Stimulated activated CD4-positive, alpha-beta T cell treated with anti-CD3 and anti-CD28 coated beads, TNF-alpha, amount 100 ng/mL, for 48 hours (primary cell): ENCODE data around the gene IQCE.
"Not testable (repeated sequence)": the region's sequence is repeated elsewhere in the genome, so short reads cannot be mapped to it uniquely, and the experiment has no call there.

Experiments
- DNase-seq, 3 donors: peaks; one replicate each; pipeline ENCODE4 v3.0.0-alpha.2; 2020; ENCODE audit warnings: low read depth in 3 of 3

IQCE gene

GRCh38 chr7:2533566-2533965 lies 25.2 kb upstream of the IQCE start:
- not testable (repeated sequence) for DNase-seq

- DNase-seq, result not testable (repeated sequence)
Observed at GRCh38 chr7:2534214-2534613, 24.6 kb upstream of the IQCE start.

DNA sequence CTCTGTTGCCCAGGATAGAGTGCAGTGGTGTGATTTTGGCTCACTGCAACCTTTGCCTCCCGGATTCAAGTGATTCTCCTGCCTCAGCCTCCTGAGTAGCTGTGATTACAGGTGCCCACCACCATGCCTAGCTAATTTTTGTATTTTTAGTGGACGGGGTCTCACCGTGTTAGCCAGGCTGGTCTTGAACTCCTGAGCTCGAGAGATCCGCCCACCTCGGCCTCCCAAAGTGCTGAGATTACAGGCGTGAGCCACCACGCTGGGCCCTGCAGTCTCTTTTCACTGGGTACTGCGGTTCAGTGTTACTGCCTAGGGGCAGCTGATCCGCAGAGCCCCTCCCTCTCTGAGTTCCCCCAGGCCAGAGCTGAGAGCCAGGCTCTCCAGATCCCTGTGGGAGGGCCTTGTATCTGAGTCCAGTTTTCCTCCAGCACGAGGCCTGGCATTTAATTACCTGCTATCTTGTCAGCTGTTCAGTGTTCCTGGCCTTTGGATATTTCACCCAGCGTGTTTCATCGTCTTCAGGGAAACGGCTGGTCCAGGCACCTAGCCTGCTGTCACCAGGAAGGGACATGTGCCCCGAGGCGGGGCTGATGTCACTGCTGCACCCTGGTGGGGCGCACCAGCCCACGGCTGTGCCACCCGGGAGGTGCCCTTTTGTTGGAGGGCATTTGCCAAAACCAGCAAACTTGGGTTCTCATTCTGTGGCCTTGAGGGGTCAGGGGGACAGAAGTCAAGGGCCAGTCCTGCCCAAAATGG lies 22.7 kb upstream of the IQCE start:
- not testable (repeated sequence) for DNase-seq

GRCh38 chr7:2537981-2538851 lies 20.6 kb upstream of the IQCE start:
- no peak for DNase-seq

DNA sequence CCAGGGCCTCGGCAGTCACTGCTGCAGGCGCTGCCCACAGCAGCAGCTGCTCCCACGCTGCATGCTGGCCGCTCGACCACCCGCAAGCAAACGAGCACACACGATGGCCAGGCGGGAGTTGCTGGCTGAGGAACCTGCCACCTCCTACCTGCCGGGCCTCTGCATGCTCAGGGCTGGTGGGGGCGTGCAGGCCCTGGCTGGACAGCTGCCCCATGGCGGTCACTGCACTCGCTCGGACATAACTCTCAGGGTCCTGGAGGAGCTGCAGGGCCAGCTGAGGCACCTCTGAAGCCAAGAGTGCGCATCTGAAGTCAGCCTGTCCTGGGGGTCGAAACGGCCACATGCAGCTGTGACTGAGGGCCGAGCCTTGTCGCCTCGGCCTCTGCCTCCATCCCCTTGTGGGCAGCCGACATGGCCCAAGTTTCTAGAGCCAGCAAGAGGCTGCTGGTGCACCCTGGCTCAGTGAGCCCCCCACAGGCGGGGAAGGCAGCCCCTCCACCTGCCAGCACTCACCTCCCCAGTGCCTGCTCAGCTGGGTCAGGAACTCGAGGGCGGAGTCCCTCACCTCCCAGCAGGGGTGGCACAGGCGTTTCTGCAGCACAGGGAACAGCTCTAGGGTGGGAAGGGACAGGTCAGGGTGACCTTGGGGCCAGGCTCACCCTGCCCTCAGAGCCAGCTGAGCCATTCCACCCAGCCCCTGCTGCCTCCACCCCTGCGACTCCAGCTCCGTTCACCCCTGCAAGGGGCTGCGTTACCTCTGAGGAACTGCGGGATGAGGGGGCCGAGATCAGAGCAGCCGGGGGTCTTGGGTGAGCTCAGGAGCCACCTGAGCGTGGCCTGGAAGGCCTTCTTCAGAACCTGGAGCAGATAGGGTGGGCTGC lies 19.5 kb upstream of the IQCE start:
- DNase-seq, result no peak

GRCh38 chr7:2540133-2540532 lies 18.6 kb upstream of the IQCE start:
- no peak for DNase-seq

DNA sequence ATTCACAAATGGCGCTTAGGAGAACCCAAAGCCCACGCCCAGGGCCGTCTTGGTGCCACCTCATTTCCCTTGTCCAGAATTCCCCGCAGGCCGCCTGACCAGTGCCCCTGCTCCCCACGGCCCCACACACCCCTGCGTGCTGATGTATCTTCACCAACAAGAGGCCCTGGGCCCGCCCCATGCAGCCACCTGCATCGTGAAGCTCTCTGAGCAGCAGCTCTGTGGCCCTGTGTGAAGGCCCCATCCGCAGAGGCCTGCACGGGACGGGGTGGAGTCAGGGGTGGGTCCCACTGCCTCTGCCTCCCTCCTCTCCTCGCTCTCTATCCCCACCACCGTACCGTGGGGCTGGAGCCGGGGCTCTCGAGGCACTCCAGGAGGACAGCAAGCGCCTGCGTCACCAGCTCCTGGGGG lies 18.1 kb upstream of the IQCE start:
- DNase-seq, result no peak

DNA sequence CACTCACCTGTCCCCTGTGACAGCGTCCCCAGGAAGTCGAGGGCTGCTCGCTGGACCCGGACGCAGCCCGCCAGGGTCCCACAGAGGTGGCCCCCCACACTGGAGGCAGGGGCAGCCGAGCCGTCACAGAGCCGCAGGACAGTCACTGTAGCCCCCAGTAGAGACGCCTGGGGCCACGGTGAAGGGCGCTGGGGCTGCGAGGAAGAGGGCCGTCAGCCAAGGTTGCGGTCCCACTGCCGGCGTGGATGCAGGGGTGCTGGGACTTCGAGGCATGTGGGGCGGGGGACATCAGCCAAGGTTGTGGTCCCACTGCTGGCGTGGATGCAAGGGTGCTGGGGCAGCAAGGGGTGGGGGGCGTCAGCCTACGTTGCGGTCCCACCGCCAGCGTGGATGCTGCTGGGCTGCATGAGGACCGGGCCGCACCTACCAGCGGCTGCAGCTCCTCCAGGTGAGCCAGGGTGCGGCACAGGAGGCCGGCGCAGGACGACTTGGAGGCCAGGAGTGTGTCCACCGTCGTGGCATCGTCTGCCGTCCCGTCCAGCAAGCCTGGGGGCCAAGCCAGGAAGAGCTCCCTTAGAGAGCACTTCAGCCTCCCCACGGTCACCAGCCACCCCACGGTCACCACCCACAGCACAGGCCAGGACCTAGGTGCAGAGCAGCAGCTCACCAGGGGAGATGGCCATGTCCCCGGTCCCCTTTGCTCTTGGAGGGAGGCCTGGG lies 17.3 kb upstream of the IQCE start:
- DNase-seq, result no peak

DNA sequence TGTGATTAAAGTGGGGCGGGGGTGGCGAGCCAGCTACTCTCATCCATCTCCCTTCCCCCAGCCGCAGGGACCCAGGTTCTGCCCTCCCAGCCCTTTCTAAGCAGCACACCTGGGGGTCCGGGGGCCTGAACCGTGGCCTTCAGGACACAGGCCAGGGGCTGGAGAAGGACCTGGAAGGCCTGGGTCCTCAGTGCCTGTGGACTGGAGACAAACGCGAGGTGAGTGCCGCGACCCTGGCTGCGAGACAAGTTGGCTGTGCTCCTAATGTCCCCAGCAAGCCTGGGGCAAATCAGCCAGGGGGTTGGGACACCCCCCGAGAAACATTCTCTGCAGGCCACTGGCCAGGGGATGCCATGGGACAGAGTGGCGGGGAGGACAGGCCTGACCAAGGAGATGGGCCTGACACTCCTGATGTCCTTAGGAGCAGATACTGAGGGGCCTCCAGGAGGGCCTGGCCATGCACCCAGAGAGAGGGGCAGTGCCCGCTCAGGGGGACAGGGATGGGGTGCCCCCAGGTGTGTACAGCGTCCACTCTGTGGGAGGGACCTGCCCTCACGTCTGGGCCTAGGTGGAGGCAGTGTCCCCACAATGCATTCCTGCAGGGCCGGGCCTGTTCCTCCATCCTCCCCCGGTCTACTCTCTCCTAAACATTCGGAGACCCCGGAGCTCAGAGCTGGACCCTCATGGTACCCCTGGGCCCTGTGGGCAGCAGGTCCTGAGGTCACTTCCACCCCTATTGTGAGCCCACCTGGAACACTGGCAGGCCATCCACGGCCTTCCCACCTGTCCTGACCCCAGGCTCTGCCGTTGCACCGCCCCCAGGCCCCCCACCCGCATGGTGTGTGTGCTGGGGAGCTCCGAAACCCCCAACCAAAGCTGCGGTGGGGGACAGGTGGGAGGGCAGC lies 16.5 kb upstream of the IQCE start:
- no peak for DNase-seq

DNA sequence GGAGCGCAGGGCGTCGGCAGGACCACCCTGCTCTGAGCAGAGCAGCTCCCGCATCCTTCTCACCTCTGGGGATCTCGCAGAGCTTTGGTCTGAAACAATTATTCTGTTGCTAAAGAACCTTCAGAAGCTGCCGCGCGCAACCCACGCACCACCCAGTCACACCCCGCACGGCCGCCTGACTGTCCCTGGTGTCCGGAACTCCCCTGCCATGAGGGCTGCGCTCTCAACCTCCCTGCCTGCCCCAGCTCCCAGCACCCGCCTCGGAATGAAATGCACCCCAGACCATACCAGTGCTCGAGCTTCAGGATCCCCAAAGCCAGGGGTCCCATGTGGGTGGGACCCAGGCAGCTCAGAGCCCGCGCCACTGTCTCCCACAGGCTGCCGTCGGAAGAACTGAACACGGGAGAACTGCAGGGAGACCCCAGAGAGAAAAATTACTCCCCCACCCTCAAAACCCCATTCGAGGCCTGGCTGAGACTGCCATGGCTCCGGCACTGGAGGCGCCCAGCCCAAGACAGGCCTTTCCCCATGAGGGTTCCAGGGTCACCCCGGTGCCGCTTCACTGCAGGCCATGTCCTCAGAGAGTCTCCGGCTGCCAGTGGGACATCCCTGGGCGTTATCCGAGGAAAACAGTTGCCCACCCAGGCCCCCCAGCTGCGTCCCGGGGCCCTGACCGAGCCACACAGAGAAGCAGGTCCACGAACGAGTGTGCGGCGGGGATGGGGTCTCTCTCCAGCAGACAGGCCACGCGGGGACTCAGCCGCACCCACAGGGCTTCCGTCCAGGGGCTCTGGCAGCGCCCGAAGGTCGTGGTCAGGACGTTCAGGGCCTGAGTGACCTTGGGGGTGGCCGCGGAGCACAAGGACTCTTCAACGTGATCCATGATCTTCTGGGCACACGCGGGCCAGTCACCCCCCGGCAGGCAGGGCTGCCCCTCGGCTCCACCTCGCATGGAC lies 15.6 kb upstream of the IQCE start:
- no peak for DNase-seq

DNA sequence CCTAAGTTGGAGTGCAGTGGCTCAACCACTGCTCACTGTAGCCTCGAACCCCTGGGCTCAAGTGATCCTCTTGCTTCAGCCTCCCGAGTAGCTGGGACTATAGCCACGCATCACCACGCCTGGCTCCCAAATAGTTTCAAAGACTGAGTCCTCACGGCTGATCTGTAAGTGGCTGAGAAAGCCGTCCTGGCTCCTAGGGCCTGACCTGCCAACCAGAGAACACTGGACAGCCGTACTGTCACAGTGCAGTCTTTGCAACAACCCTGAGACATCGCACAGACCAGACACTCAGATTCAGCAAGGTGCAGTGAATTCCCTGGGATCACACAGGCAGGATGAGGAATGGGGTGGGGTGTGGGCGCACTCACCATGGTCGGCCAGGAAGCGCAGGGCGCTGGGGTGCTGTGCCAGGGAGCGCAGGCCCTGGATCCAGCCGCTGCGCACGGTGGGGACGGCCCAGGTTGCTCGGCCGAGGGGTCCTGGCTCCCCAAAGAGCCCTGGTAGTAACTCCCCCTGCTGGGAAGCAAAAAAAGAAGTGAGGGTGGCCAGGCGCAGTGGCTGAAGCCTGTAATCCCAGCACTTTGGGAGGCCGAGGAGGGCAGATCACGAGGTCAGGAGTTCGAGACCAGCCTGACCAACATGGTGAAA lies 14.1 kb upstream of the IQCE start:
- no peak for DNase-seq

DNA sequence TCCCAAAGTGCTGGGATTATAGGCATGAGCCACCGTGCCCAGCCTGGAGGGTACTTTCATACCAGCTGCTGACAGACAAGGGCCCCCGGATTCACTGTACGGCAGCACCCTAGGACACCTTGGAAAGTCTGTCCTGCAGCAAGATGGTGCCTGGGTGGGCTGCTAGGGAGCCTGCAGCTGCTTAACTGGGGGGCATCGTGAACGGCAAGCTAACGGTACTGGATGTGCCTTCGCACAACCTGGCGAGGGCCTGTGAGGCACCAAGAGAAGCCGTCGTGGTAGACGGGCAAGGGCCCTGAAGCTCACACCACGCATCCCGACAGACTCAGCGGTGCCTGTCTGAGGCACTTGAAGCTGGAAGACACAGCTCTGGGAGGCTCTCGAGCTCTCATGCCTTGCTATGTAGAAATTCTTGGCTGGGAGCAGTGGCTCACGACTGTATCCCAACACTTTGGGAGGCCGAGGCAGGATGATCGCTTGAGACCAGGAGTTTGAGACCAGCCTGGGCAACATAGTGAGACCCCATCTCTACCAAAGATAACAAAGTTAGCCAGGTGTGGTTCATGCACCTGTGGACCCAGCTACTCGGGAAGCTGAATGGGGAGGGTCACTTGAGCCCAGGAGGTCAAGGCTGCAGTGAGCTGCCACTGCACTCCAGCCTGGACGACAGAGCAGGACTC lies 12.9 kb upstream of the IQCE start:
- DNase-seq, result no peak

- no peak for DNase-seq
Observed at GRCh38 chr7:2546776-2547586, 11.8 kb upstream of the IQCE start.

DNA sequence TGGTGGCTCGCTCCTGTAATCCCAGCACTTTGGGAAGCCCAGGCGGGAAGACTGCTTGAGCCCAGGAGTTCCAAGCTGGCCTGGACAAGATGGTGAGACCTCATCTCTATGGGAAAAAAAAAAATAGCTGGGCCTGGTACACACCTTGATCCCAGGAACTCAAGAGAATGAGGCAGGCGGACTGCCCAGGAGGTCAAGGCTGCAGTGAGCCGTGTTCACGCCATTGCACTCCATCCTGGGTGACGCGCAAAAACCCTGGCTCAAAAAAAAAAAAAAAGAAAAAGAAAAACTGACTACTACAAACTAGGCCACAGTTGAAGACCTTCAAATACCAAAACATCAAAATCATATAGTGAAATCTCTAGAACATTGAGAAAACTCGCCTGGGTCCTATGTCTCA lies 7.4 kb upstream of the IQCE start:
- DNase-seq, result no peak

- DNase-seq, result no peak
Observed at GRCh38 chr7:2553108-2553507, 5.7 kb upstream of the IQCE start.

GRCh38 chr7:2553831-2554581 lies 4.8 kb upstream of the IQCE start:
- DNase-seq, result no peak
